ENCODE results near the gene TMC1. TPM values are rescaled to one million over a fixed set of nuclear protein-coding genes. Genes with fewer than 3 reads are reported as not detected.

TMC1 gene
- total RNA-seq, 2 experiments from 2014 or later = not detected

GRCh38 chr9:72636621-72637020 is 115.2 kb downstream of the TMC1 start:
- Mint-ChIP-seq H3K27ac (no peak overlapping the region), H3K4me3 (no peak overlapping the region), H3K4me1 (ENCODE audit: low read depth) (no peaks in the 10 kb centered on the region), H3K9me3 (peaks cover 5% of the 10 kb centered on the region), H3K36me3 (ENCODE audit: low read depth) (no peaks in the 10 kb centered on the region), H3K27me3 (ENCODE audit: low read depth) (no peaks in the 10 kb centered on the region)
- no peak for DNase-seq
- intact Hi-C loops (cut with micrococcal nuclease) = no loop called here
- CTCF ChIA-PET = no interaction called here

DNA sequence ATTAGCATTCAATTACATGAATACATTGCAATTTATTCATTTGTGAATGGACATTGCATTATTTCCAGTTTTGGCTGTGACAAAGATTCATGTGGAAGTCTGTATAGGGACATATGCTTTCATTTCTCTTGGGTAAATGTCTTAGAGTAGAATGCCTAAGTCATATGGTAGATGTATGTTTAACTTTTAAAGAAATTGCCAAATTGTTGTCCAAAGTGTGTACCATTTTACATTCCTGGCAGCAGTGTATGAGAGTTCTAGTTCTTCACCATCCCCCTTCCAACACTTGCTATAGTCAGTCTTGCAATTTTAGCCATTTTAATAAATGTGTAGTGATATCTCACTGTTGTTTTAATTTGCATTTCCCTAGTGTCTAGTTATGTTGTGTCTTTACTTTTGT is 122.2 kb downstream of the TMC1 start:
- intact Hi-C loops (cut with micrococcal nuclease) = no loop called here
- Mint-ChIP-seq H3K4me1 (ENCODE audit: low read depth) (no peaks in the 10 kb centered on the region), H3K27me3 (ENCODE audit: low read depth) (peaks cover 8% of the 10 kb centered on the region), H3K36me3 (ENCODE audit: low read depth) (no peaks in the 10 kb centered on the region), H3K9me3 (no peaks in the 10 kb centered on the region), H3K4me3 (no peak overlapping the region), H3K27ac (no peak overlapping the region)
- CTCF ChIA-PET = no interaction called here
- no peak for DNase-seq

DNA sequence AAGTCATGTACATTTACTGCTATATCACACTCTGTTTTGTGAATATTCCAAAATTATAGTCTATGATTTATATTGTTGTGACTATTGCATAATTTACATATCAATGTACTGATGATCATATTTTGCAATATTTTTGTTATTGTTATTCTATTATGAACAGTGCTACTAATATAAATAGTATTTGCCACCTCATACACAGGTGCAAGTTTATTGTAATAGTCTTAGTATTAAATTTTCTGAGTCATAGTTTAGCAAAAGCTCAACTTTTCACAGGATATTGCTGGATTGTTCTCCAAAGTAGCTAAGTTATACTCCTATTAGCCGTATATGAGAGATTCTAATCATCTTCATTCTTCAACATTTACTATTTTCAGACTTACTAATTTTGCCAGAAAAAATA is 124.7 kb downstream of the TMC1 start:
- Mint-ChIP-seq H3K4me3 (no peak overlapping the region), H3K4me1 (ENCODE audit: low read depth) (no peaks in the 10 kb centered on the region), H3K9me3 (no peaks in the 10 kb centered on the region), H3K27me3 (ENCODE audit: low read depth) (peaks cover 8% of the 10 kb centered on the region), H3K36me3 (ENCODE audit: low read depth) (no peaks in the 10 kb centered on the region), H3K27ac (no peak overlapping the region)
- DNase-seq = no peak
- CTCF ChIA-PET = interaction anchor here (0.6 kb wide), 1 partner anchor 145 kb away, joined by 3 read pairs; no protein-coding TSS in a partner anchor
- intact Hi-C loops (cut with micrococcal nuclease) = no loop called here

DNA sequence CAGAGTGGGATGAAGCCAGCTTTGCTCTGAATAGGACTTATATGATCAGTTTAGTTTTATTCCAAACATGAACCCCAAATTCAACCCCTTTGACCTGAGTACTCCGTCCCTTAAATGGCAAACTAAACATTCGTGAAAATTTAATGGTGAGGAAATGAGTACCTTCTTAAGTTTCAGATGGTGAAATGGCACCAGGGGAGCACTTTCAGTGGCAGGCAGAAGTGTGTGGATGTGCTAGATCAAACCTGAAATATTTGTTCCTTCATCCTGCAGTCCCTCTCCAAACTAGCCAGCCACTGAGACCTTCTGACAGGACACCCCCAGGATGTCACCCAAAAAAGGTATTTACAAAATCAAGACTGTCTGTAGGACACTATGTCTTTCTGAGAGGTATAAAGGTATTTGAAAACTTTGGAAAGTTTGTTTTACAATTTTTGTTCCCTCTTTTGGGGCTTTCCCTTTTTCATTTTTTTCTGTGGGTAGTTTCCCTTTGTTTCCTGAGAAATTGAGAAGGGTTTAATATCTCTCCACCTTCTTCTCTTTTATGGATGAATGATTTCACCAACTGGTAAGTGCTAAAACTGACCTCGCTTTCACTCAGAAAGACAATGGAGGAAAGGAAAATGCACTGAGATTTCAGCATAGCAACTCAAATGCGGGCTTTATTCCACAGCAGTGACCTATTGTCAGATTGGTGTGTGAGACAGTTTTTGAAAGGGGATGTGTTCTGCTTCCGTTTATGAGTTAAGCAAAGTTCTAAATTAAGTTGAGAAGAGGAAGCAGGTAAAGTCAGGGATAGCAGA is 127.1 kb downstream of the TMC1 start:
- CTCF ChIA-PET = no interaction called here
- H3K4me3 Mint-ChIP-seq = no peak overlapping the region
- H3K27me3 Mint-ChIP-seq (ENCODE audit: low read depth) = peaks cover 13% of the 10 kb centered on the region
- no peaks in the 10 kb centered on the region for H3K36me3 Mint-ChIP-seq (ENCODE audit: low read depth)
- no peaks in the 10 kb centered on the region for H3K4me1 Mint-ChIP-seq (ENCODE audit: low read depth)
- H3K9me3 Mint-ChIP-seq = no peaks in the 10 kb centered on the region
- H3K27ac Mint-ChIP-seq = no peak overlapping the region
- no peak for DNase-seq
- intact Hi-C loops (cut with micrococcal nuclease) = no loop called here

DNA sequence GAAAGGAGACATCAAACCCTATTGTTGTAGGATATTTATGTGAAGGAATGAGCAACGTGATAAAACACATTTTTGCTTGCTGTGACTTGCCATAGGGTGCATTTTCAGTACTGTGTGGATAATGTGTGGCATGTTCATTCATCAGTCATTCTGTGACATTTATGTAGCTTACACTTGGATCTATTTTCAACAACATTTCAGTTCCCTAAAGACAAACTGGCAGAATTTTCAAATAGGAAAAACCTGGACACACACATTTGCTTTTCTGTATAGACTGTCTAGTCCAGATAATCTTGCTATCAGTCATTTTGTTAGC is 127.7 kb downstream of the TMC1 start:
- Mint-ChIP-seq H3K4me3 (no peak overlapping the region), H3K36me3 (ENCODE audit: low read depth) (no peaks in the 10 kb centered on the region), H3K4me1 (ENCODE audit: low read depth) (no peaks in the 10 kb centered on the region), H3K27ac (no peak overlapping the region), H3K9me3 (no peaks in the 10 kb centered on the region), H3K27me3 (ENCODE audit: low read depth) (peaks cover 13% of the 10 kb centered on the region)
- DNase-seq = no peak
- CTCF ChIA-PET = no interaction called here
- intact Hi-C loops (cut with micrococcal nuclease) = no loop called here

GRCh38 chr9:72650206-72650605 is 128.8 kb downstream of the TMC1 start:
- intact Hi-C loops (cut with micrococcal nuclease) = no loop called here
- Mint-ChIP-seq H3K36me3 (ENCODE audit: low read depth) (no peaks in the 10 kb centered on the region), H3K4me3 (no peak overlapping the region), H3K27ac (no peak overlapping the region), H3K9me3 (no peaks in the 10 kb centered on the region), H3K4me1 (ENCODE audit: low read depth) (no peaks in the 10 kb centered on the region), H3K27me3 (ENCODE audit: low read depth) (peaks cover 11% of the 10 kb centered on the region)
- no peak for DNase-seq
- CTCF ChIA-PET = no interaction called here

DNA sequence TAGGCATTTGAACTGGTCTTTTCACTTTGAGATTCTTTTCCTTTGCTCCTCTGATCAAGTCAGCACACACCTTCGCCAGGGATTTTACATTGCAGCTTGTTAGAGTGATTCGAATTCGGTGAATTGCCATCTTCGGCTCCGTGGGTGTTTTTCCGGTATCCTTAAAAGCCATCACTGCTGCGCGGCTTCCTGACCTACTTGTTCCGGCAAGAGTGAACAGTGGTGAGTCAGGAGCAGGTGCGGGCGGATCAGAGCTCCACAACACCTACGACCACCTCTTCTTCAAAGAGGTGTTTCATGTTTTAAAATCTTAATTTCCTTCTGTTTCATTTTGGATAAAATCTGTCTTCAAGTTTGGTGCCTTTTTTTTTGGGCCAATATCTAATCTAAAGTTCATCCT is 134.6 kb downstream of the TMC1 start:
- peaks cover 15% of the 10 kb centered on the region for H3K27me3 Mint-ChIP-seq (ENCODE audit: low read depth)
- H3K4me3 Mint-ChIP-seq = no peak overlapping the region
- H3K9me3 Mint-ChIP-seq = no peaks in the 10 kb centered on the region
- H3K27ac Mint-ChIP-seq = no peak overlapping the region
- CTCF ChIA-PET = no interaction called here
- intact Hi-C loops (cut with micrococcal nuclease) = no loop called here
- no peaks in the 10 kb centered on the region for H3K4me1 Mint-ChIP-seq (ENCODE audit: low read depth)
- H3K36me3 Mint-ChIP-seq (ENCODE audit: low read depth) = no peaks in the 10 kb centered on the region
- no peak for DNase-seq

DNA sequence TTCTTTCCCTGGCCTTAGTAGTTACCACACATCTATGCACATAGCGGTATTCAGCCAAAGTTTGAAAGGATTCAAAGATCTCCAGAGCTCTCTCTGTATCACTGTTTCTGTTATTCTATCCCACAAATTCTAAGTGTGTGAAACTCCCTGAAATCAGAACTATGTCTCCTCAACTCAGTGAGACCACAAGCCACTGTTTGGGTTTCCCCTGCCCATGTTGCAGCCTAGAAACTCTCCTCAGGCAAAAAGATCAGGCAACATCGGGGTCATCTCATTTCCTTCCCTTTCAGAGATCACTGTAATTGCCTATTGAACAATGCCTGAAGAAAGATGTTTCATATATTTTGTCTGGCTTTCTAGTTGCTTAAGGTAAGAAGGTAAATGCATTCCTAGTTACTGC is 135.6 kb downstream of the TMC1 start:
- Mint-ChIP-seq H3K4me3 (no peak overlapping the region), H3K27me3 (ENCODE audit: low read depth) (peaks cover 14% of the 10 kb centered on the region), H3K27ac (no peak overlapping the region), H3K9me3 (no peaks in the 10 kb centered on the region), H3K36me3 (ENCODE audit: low read depth) (no peaks in the 10 kb centered on the region), H3K4me1 (ENCODE audit: low read depth) (no peaks in the 10 kb centered on the region)
- CTCF ChIA-PET = no interaction called here
- DNase-seq = no peak
- intact Hi-C loops (cut with micrococcal nuclease) = no loop called here

DNA sequence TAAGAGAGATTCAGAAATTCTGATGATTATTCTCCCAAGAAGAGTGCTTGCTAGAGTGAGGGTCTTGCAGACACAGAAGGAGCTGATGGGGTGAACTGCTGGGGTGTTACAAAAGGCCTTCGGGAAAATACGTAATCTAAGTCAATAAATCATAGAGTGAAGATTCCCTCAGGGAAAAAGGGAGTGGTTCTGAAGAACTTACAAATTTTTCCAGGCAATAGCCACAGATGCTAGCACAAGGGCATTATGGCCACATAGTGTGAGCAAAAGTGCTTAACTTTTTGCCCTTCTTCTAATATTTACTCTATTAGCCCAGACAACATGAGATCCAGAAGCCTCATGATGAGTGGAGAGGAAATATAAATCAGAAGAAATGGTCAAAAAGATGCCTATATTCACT is 137.3 kb downstream of the TMC1 start:
- H3K27me3 Mint-ChIP-seq (ENCODE audit: low read depth) = peaks cover 12% of the 10 kb centered on the region
- H3K9me3 Mint-ChIP-seq = no peaks in the 10 kb centered on the region
- H3K36me3 Mint-ChIP-seq (ENCODE audit: low read depth) = no peaks in the 10 kb centered on the region
- CTCF ChIA-PET = interaction anchor here (0.6 kb wide), 1 partner anchor 43 kb away, joined by 4 read pairs; no protein-coding TSS in a partner anchor
- no peak overlapping the region for H3K4me3 Mint-ChIP-seq
- no peak for DNase-seq
- no peaks in the 10 kb centered on the region for H3K4me1 Mint-ChIP-seq (ENCODE audit: low read depth)
- intact Hi-C loops (cut with micrococcal nuclease) = no loop called here
- no peak overlapping the region for H3K27ac Mint-ChIP-seq

- intact Hi-C loops (cut with micrococcal nuclease) = no loop called here
- Mint-ChIP-seq H3K4me1 (ENCODE audit: low read depth) (no peaks in the 10 kb centered on the region), H3K27ac (no peak overlapping the region), H3K36me3 (ENCODE audit: low read depth) (no peaks in the 10 kb centered on the region), H3K4me3 (no peak overlapping the region), H3K9me3 (no peaks in the 10 kb centered on the region), H3K27me3 (ENCODE audit: low read depth) (peaks cover 16% of the 10 kb centered on the region)
- CTCF ChIA-PET = no interaction called here
- DNase-seq = no peak
Measured at GRCh38 chr9:72661401-72662135, 140.2 kb downstream of the TMC1 start.

DNA sequence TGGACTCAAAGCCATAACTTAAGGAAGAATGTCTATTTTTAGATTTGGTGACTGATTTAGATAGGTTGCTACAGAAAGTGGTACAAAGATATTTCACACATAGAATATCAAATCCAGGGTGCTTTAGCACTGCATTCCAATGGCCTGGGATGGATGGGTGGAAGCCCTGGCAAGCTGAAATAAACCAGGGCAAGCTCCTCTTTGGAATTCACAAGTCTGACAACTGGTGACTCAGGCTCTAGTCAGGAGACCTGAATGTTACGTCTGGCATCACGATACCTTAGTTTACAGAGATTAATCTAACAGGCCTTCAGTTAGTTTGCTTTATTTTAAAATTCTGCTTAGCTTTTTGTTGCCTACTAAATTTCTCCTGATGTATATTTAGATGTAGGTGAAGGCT is 144.0 kb downstream of the TMC1 start:
- DNase-seq = no peak
- Mint-ChIP-seq H3K4me3 (no peak overlapping the region), H3K27ac (no peak overlapping the region), H3K9me3 (no peaks in the 10 kb centered on the region), H3K36me3 (ENCODE audit: low read depth) (no peaks in the 10 kb centered on the region), H3K4me1 (ENCODE audit: low read depth) (no peaks in the 10 kb centered on the region), H3K27me3 (ENCODE audit: low read depth) (peaks cover 11% of the 10 kb centered on the region)
- CTCF ChIA-PET = no interaction called here
- intact Hi-C loops (cut with micrococcal nuclease) = no loop called here

- intact Hi-C loops (cut with micrococcal nuclease) = no loop called here
- no peak overlapping the region for H3K27ac Mint-ChIP-seq
- H3K4me1 Mint-ChIP-seq (ENCODE audit: low read depth) = no peaks in the 10 kb centered on the region
- DNase-seq = no peak
- peaks cover 8% of the 10 kb centered on the region for H3K27me3 Mint-ChIP-seq (ENCODE audit: low read depth)
- CTCF ChIA-PET = no interaction called here
- H3K9me3 Mint-ChIP-seq = no peaks in the 10 kb centered on the region
- no peaks in the 10 kb centered on the region for H3K36me3 Mint-ChIP-seq (ENCODE audit: low read depth)
- H3K4me3 Mint-ChIP-seq = no peak overlapping the region
Measured at GRCh38 chr9:72667181-72667580, 145.8 kb downstream of the TMC1 start.

DNA sequence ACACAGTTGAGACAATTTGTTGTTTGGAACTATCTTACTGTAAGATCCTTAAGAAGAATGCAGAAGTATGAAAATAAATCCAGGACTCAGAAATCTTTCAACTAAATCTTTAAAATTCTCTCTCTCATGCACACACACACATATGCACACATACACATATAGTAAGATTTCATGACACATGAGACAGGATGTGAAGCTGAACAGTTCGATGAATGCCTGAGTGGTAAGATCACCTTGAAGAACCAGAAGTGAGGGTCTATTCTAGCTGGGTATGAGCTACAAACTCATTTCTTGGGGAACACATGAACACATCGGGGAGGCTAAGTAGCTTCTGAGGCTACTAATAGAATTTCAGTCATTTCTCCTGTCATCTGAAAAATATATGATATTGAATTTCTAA is 153.6 kb downstream of the TMC1 start:
- H3K27me3 Mint-ChIP-seq (ENCODE audit: low read depth) = no peaks in the 10 kb centered on the region
- CTCF ChIA-PET = interaction anchor here (1.2 kb wide), 1 partner anchor 394 kb away, joined by 3 read pairs; no protein-coding TSS in a partner anchor
- no peaks in the 10 kb centered on the region for H3K36me3 Mint-ChIP-seq (ENCODE audit: low read depth)
- no peak overlapping the region for H3K27ac Mint-ChIP-seq
- H3K9me3 Mint-ChIP-seq = no peaks in the 10 kb centered on the region
- DNase-seq = no peak
- H3K4me1 Mint-ChIP-seq (ENCODE audit: low read depth) = no peaks in the 10 kb centered on the region
- intact Hi-C loops (cut with micrococcal nuclease) = no loop called here
- no peak overlapping the region for H3K4me3 Mint-ChIP-seq

All from activated naive CD4-positive, alpha-beta T cell treated with anti-CD3 and anti-CD28 coated beads for 36 hours (primary cell).